CD1c-positive myeloid dendritic cell (primary cell): ENCODE measurements around the gene ACVR1.
"Not testable (repeated sequence)": the region's sequence is repeated elsewhere in the genome, so short reads cannot be mapped to it uniquely, and the experiment has no call there.

Experiments
- DNase-seq: peaks from one replicate; pipeline ENCODE4 v3.0.0-alpha.2; 2016; ENCODE audit errors: extremely low spot score

ACVR1 gene

DNA sequence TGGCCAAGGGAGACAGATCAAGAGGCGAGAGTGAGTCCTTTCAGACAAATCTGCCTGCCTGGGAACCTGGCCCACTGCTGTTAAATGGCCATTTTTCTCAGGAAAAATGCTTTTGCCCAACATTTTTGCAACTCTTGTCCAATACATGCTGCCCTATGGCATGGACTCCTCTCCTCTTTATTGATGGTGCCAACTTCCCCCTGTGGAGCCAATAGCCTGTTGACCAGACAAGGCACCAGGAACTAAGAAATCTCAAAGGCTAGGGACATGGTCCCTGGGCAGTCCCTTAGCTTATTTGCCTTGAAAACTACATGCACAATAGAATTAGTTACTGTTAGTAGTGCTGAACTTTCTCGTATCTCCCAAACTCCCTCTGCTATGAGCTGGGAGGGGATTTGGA lies 155.6 kb downstream of the ACVR1 start:
- DNase-seq: no peak

GRCh38 chr2:157704653-157705052 lies 171.5 kb downstream of the ACVR1 start:
- not testable (repeated sequence) for DNase-seq

DNA sequence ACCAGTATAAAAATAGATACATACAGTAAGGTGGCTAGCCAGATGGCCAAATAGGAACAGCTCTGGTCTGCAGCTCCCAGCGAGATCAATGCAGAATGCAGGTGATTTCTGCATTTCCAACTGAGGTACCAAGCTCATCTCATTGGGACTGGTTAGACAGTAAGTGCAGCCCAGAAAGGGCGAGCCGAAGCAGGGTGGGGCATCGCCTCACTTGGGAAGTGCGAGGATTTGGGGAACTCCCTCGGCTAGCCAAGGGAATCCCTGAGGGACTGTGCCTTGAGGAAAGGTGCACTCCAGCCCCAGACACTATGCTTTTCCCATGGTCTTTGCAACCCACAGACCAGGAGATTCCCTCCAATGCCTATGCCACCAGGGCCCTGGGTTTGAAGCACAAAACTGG lies 172.0 kb downstream of the ACVR1 start:
- not testable (repeated sequence) for DNase-seq

- DNase-seq: no peak
These were observed 176.3 kb downstream of the ACVR1 start for GRCh38 chr2:157699806-157700205.

DNA sequence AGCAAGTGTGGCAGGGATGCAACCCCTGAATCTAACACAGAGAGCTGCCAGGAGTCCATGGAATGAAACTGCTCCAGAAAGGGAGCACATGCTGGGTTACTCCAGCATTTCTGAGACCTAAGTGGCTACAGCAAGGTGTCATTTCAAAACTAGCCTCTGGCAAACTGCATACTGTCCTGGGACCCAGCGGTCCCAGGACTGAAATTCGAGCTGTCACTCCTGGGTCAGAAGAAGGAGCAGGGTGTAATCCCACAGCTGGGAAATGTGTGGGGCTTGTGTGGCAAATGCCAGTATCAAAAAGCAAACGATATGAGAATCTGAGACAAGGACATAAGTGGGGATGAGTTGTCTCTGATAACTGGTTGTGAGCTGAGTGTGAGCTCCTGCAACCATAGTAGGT lies 177.1 kb downstream of the ACVR1 start:
- DNase-seq: no peak

DNA sequence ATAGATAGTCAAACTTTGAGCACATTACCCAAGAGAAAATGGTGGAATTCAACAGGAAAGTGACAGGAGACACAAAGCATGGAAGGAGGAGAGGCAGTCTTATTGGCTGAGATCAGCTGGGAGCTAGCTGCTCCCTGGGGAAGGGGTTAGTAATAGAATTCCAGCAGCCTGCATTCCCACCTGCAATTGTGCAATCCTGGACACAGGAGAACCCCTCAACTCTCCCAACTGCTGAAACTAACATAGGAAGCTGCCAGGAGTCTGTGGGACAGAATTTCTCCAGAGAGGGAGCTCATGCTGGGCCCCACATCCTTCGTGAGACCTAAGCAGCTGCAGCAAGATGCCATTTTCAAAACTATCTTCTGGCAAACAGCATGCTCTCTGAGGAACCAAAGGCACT lies 177.7 kb downstream of the ACVR1 start:
- no peak for DNase-seq

DNA sequence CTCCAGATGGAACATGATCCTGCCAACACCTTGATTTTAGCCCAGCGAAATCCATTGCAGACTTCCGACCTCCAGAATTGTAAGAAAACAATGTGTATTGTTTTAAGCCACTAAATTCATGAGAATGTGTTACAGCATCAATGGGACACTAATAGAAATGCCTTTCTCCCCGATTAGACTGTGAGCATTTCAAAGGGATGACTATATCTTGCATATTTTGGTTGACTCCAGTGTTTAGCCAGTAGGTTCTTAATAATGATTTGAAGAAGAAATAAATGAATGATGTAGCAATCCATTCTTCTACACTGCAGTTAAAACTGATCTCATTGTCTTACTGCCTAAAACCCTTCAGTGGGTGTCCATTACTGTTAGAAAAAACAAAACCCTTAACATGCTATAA lies 180.1 kb downstream of the ACVR1 start:
- DNase-seq: no peak

GRCh38 chr2:157692768-157693167 lies 183.4 kb downstream of the ACVR1 start:
- DNase-seq: no peak

GRCh38 chr2:157691695-157692094 lies 184.4 kb downstream of the ACVR1 start:
- no peak for DNase-seq

DNA sequence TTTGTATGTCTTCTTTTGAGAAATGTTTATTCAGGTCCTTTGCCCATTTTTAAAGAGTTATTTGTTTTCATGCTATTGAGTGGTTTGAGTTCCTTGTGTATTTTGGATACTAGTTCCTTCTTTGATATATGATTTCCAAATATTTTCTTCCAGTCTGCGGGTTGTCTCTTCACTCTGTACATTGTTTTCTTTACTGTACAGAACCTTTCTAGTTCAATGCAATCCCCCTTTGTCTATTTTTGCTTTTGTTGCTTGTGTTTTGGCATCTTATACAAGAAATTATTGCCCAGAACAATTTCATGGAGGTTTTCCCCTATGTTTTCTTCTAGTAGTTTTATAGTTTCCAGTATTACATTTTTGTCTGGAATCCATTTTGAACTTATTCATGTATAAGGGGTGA lies 185.0 kb downstream of the ACVR1 start:
- DNase-seq: no peak
